H1 (cell line): ENCODE results near the gene PROSER2. TPM values are rescaled to one million over a fixed set of nuclear protein-coding genes. Genes with fewer than 3 reads are reported as not detected.

ENCODE experiments used
- BCL11A ChIP-seq, 2 experiments: IDR thresholded peaks; one replicate each; pipeline ENCODE4 v1.6.1; 2011; ENCODE audit warnings: low read depth in 2 of 2, low read length in 2 of 2, mild to moderate bottlenecking in 2 of 2
- CHD7 ChIP-seq: fragments of 300-600 bp; sonication (generic); IDR thresholded peaks from 2 replicates; pipeline ENCODE4 v1.7.1; 2012; ENCODE audit warnings: low read length, moderate library complexity, mild to moderate bottlenecking, inconsistent platforms; ENCODE audit not compliant: insufficient replicate concordance
- polyA plus RNA-seq, 7 experiments: library from polyadenylated mRNA; depleted of rRNA in 3 of 7; stranded (reverse) in 5 of 7; unstranded in 2 of 7; fragments of >200 nt in 5 of 7; fragments of 200-250 nt in 2 of 7; gene quantifications; 1 replicate in 5 of 7; 2 replicates in 1 of 7; 4 replicates in 1 of 7; pipeline versions ENCODE4 v1.2.1 to v1.2.3, GENCODE V29; 2011 to 2013; ENCODE audit warnings: missing spikeins in 2 of 7, mixed read lengths in 2 of 7
- total RNA-seq: library from RNA; stranded (reverse); fragmentation: NEBNext Ultra II Directional; extraction: Animal tissue kit (Norgen Biotek cat#: 25700); gene quantifications from 2 replicates; pipeline ENCODE4 v1.2.1, GENCODE V29; 2021

PROSER2 gene
- total and polyA plus RNA-seq, 2 of the 8 experiments (the other 6 are each of a cell fraction or from before 2014, with no cell fraction given): 3.9 to 13.7 TPM

DNA sequence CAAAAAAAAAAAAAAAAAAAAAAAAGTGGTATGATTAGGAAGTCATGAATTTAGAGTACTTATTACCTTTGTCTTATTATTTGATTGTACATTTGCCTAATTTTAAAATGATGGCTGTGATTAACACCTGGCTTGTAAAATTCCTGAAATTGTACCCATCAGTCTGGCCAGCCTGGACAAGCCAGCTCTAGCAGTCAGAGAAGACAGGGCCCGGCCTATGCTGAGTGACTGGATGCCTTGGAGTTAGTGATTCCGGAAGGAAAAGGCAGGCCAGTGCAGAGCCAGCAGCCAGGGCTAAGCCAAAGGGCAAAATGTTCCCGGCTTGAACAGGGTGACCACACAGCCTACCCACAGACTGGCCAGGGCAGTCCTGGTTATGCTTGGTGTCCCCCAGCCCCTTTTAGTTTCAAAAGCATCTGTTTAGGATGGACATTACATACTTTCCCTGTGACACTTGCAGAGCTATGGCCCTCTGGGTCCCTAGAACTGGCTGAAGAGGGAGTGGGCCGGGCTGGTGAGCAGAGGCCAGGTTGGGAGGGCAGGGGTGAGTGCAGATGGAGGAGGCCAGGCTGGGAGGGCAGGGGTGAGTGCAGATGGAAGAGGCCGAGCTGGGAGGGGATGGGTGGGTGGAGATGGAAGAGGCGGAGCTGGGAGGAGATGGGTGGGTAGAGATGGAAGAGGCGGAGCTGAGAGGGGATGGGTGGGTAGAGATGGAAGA lies 61.7 kb downstream of the PROSER2 start (continued):
- TF ChIP-seq CHD7 (no peak), BCL11A (IDR thresholded peaks at IDR 0.05; ENCODE audit: low read depth in 2 of 2, low read length in 2 of 2) (no peak)
- TF ChIP-seq, all 59 proteins: peak for 0
